HG03571 (cell line): ENCODE data around the gene CCDC7.
"Not testable (repeated sequence)": the region's sequence is repeated elsewhere in the genome, so short reads cannot be mapped to it uniquely, and the experiment has no call there.

Source experiments
- ATAC-seq: cut with Tn5 transposase; IDR thresholded peaks from one replicate; pipeline ENCODE4 v1.9.1; 2021; ENCODE audit not compliant: unreplicated experiment

Gene CCDC7

GRCh38 chr10:32865170-32865569, 419.2 kb downstream of the CCDC7 start:
- no peak for ATAC-seq

GRCh38 chr10:32877915-32878314, 432.0 kb downstream of the CCDC7 start:
- ATAC-seq, result no peak

- ATAC-seq, result no peak
Measured at GRCh38 chr10:32878646-32879045, 432.7 kb downstream of the CCDC7 start.

GRCh38 chr10:32882076-32882475, 436.1 kb downstream of the CCDC7 start:
- no peak for ATAC-seq

- no peak for ATAC-seq
Measured at GRCh38 chr10:32887481-32887880, 441.5 kb downstream of the CCDC7 start.

GRCh38 chr10:32888161-32888927, 442.4 kb downstream of the CCDC7 start:
- no peak for ATAC-seq

GRCh38 chr10:32889631-32890212, 443.8 kb downstream of the CCDC7 start:
- ATAC-seq, result no peak

GRCh38 chr10:32890444-32890843, 444.5 kb downstream of the CCDC7 start:
- no peak for ATAC-seq

- ATAC-seq, result no peak
Measured at GRCh38 chr10:32891261-32891660, 445.3 kb downstream of the CCDC7 start.

- no peak for ATAC-seq
Measured at GRCh38 chr10:32893434-32893833, 447.5 kb downstream of the CCDC7 start.

- ATAC-seq, result no peak
Measured at GRCh38 chr10:32893916-32894664, 448.1 kb downstream of the CCDC7 start.

GRCh38 chr10:32895200-32895968, 449.4 kb downstream of the CCDC7 start:
- not testable (repeated sequence) for ATAC-seq

GRCh38 chr10:32901815-32902214, 455.9 kb downstream of the CCDC7 start:
- no peak for ATAC-seq

- ATAC-seq, result no peak
Measured at GRCh38 chr10:32905466-32905865, 459.5 kb downstream of the CCDC7 start.

GRCh38 chr10:32906595-32906994, 460.7 kb downstream of the CCDC7 start:
- ATAC-seq, result no peak

GRCh38 chr10:32909456-32909855, 463.5 kb downstream of the CCDC7 start:
- no peak for ATAC-seq

GRCh38 chr10:32909970-32910369, 464.0 kb downstream of the CCDC7 start:
- ATAC-seq, result not testable (repeated sequence)

- no peak for ATAC-seq
Measured at GRCh38 chr10:32911285-32912016, 465.5 kb downstream of the CCDC7 start.

GRCh38 chr10:32917817-32918216, 471.9 kb downstream of the CCDC7 start:
- not testable (repeated sequence) for ATAC-seq

GRCh38 chr10:32922170-32922569, 476.2 kb downstream of the CCDC7 start:
- ATAC-seq, result no peak

GRCh38 chr10:32923134-32923533, 477.2 kb downstream of the CCDC7 start:
- no peak for ATAC-seq
